Tibial nerve (tissue), 3 donors: ENCODE data around the gene ETV1.

Experiments used
- POLR2A ChIP-seq, 2 donors: fragments of 450-650 bp; IDR thresholded peaks; one replicate each; pipeline ENCODE4 v1.6.1; 2017; ENCODE audit warnings: antibody characterized with exemption in 2 of 2, mild to moderate bottlenecking in 2 of 2, moderate library complexity in 2 of 2
- TF ChIP-seq, protein P1 (sequence below), 5 experiments: fragments of 200-600 bp in 3 of 5; fragments of 450-650 bp in 2 of 5; sonication (generic) in 3 of 5; IDR thresholded peaks; one replicate each; pipeline ENCODE4 v1.5.1; 2016 to 2019; ENCODE audit warnings: antibody characterized with exemption in 5 of 5, mild to moderate bottlenecking in 3 of 5, moderate library complexity in 2 of 5

DNA sequence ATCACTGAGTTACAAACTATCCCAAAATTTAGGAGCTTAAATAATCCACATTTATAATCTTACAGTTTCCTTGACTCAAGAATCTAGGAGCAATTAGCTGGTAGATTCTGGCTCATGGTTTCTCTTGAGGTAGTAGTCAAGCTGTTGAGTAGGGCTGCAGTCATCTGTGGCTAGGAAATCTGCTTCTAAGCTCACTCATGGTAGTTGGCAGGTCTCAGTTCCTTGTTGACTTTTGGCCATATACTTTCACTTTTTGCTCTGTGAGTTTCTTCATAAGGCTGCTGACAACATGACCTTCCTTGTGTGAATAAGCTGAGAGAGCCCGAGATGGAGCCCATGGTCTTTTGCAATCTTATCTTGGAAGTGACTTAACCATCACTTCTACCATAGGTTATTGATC, 10.8 kb upstream of the ETV1 start:
- TF ChIP-seq POLR2A (IDR thresholded peaks at IDR 0.05), result no peak
- TF ChIP-seq, protein P1, sequence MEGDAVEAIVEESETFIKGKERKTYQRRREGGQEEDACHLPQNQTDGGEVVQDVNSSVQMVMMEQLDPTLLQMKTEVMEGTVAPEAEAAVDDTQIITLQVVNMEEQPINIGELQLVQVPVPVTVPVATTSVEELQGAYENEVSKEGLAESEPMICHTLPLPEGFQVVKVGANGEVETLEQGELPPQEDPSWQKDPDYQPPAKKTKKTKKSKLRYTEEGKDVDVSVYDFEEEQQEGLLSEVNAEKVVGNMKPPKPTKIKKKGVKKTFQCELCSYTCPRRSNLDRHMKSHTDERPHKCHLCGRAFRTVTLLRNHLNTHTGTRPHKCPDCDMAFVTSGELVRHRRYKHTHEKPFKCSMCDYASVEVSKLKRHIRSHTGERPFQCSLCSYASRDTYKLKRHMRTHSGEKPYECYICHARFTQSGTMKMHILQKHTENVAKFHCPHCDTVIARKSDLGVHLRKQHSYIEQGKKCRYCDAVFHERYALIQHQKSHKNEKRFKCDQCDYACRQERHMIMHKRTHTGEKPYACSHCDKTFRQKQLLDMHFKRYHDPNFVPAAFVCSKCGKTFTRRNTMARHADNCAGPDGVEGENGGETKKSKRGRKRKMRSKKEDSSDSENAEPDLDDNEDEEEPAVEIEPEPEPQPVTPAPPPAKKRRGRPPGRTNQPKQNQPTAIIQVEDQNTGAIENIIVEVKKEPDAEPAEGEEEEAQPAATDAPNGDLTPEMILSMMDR (IDR thresholded peaks at IDR 0.05), result no peak
